Esophagus muscularis mucosa (tissue), 4 donors: Measurements from ENCODE around the gene DNAJC19. TPM values are rescaled to one million over a fixed set of nuclear protein-coding genes. Genes with fewer than 3 reads are reported as not detected.

Source experiments
- DNase-seq: peaks from one replicate; pipeline ENCODE4 v3.0.0-alpha.2; 2017; ENCODE audit errors: extremely low spot score
- H3K27ac ChIP-seq, 4 donors: fragments of 200-600 bp; sonication (generic); replicated peaks in 1 of 4; 1 replicate in 3 of 4; 2 replicates in 1 of 4; pipeline ENCODE4 v1.5.1; 2016 to 2019; ENCODE audit warnings: mild to moderate bottlenecking in 1 of 4
- H3K27me3 ChIP-seq, 4 donors: fragments of 200-600 bp; sonication (generic); one replicate each; pipeline versions ENCODE4 v1.5.1 to v1.6.0; 2016 to 2019
- H3K36me3 ChIP-seq, 4 donors: fragments of 200-600 bp; sonication (generic); one replicate each; pipeline ENCODE4 v1.5.1; 2016 to 2019
- H3K4me1 ChIP-seq, 4 donors: fragments of 200-600 bp; sonication (generic); one replicate each; pipeline ENCODE4 v1.5.1; 2016 to 2019
- H3K4me3 ChIP-seq, 4 donors: fragments of 200-600 bp; sonication (generic); 1 replicate in 2 of 4; 2 replicates in 2 of 4; pipeline ENCODE4 v1.5.1; 2016 to 2019; ENCODE audit warnings: mild to moderate bottlenecking in 4 of 4, moderate library complexity in 1 of 4
- H3K9me3 ChIP-seq, 4 donors: fragments of 200-600 bp; sonication (generic); 1 replicate in 3 of 4; 2 replicates in 1 of 4; pipeline ENCODE4 v1.5.1; 2016 to 2019
- EP300 ChIP-seq: sonication (generic); formaldehyde crosslinking; IDR thresholded peaks from one replicate; pipeline ENCODE4 v1.6.1; 2017; ENCODE audit warnings: antibody characterized with exemption
- POLR2A ChIP-seq: fragments of 450-650 bp; IDR thresholded peaks from one replicate; pipeline ENCODE4 v1.6.1; 2017; ENCODE audit warnings: antibody characterized with exemption, moderate library complexity, mild to moderate bottlenecking, low read depth
- POLR2AphosphoS5 ChIP-seq, 2 donors: sonication (generic); formaldehyde crosslinking; IDR thresholded peaks; one replicate each; pipeline ENCODE4 v1.6.1; 2017; ENCODE audit warnings: antibody characterized with exemption in 2 of 2
- WGBS: methylation state at CpG from one replicate; pipeline ENCODE4 v1.1.5; 2018; 5-methylcytosine and 5-hydroxymethylcytosine counted together
- intact Hi-C: fragments of 100-400 bp; cut with DNase I; formaldehyde crosslinking; loops from one replicate; pipeline ENCODE4 v1.15.1; 2023
- total RNA-seq, 4 donors: library from RNA; depleted of rRNA; stranded (reverse); fragments of >200 nt; gene quantifications; one replicate each; pipeline versions ENCODE4 v1.1.0 to v1.2.1, GENCODE V29; 2016
- TF ChIP-seq, protein P1 (sequence below), 3 experiments: fragments of 200-600 bp in 2 of 3; fragments of 450-650 bp in 1 of 3; sonication (generic) in 2 of 3; IDR thresholded peaks; one replicate each; pipeline ENCODE4 v1.5.1; 2017 to 2019; ENCODE audit warnings: antibody characterized with exemption in 3 of 3, mild to moderate bottlenecking in 2 of 3, moderate library complexity in 1 of 3

DNAJC19 gene
- 10 to 100 TPM; 28.4 to 65.6 (median 39.1) TPM for total RNA-seq

DNA sequence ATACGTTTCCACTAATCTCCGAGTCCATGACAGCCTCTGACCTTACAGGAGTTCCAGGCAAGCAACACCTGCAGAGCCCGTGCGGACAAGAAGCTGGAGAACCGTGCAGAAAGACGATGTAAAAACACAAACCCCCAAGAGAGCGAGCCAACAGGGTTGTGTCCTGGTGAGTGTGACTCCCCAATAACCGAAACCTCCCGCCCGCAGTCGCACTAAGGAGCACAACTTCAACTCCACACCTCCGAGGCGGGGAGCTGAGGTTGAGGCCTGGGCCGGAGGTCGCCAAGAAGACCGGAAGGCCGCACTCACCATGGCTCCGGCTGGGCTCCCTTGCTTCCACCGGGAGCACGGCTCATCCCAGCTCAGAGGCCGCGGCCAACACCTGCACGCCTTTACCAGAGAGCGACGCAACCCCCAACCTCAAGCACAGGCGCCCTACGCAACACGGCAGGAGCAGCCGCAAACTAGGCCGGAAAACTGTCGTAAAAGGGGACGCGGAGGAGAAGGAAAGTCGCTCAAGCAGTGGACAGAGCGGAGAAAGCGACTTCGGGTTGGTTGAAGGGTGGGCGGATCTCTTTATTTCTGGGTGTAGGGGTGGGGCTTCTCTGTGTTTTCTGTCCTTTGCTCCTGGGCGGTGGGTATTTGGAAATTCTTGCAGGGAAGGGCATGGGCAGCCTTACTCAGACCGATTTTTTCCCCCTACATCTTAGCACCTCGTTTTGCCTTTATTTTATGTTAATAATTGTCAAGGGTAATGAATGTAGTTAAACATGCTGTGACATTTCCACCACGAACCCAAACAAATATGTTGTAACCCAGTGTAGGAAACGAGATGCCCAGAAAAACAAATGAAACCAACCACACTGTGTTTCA lies at the start of gene DNAJC19:
TSS of gene DNAJC19 (minus strand) at position 446 of the 873 bp plus-strand sequence. CDS start at position 312, 134 bp downstream.
- Histone ChIP-seq H3K36me3 (peaks cover 0 to 31% (median 14%) of the 10 kb centered on the region in 4 donors), H3K27me3 (no peaks in the 10 kb centered on the region), H3K4me1 (peaks cover 19 to 41% (median 25%) of the 10 kb centered on the region in 4 donors), H3K4me3 (peak within 1 kb of the TSS; percentile 61 to 93 (median 78)), H3K9me3 (no peaks in the 10 kb centered on the region), H3K27ac (peak within 1 kb of the TSS; percentile 84 to 90 (median 88))
- under 1% methylated on average over 32 of the region's 43 CpGs for WGBS
- TF ChIP-seq EP300: no peak
- TF ChIP-seq, protein P1, sequence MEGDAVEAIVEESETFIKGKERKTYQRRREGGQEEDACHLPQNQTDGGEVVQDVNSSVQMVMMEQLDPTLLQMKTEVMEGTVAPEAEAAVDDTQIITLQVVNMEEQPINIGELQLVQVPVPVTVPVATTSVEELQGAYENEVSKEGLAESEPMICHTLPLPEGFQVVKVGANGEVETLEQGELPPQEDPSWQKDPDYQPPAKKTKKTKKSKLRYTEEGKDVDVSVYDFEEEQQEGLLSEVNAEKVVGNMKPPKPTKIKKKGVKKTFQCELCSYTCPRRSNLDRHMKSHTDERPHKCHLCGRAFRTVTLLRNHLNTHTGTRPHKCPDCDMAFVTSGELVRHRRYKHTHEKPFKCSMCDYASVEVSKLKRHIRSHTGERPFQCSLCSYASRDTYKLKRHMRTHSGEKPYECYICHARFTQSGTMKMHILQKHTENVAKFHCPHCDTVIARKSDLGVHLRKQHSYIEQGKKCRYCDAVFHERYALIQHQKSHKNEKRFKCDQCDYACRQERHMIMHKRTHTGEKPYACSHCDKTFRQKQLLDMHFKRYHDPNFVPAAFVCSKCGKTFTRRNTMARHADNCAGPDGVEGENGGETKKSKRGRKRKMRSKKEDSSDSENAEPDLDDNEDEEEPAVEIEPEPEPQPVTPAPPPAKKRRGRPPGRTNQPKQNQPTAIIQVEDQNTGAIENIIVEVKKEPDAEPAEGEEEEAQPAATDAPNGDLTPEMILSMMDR (IDR thresholded peaks at IDR 0.05): peak in 1 of 3 experiments; percentile 9
- peak; percentile 96 to 97 for TF ChIP-seq POLR2AphosphoS5 (IDR thresholded peaks at IDR 0.05)
- TF ChIP-seq POLR2A: peak; percentile 48
- intact Hi-C loops: loop anchor here (5.0 kb wide), 1 partner anchor 77 kb away; the partner anchor contains the start of gene FXR1
- peak; percentile 97 for DNase-seq

DNA sequence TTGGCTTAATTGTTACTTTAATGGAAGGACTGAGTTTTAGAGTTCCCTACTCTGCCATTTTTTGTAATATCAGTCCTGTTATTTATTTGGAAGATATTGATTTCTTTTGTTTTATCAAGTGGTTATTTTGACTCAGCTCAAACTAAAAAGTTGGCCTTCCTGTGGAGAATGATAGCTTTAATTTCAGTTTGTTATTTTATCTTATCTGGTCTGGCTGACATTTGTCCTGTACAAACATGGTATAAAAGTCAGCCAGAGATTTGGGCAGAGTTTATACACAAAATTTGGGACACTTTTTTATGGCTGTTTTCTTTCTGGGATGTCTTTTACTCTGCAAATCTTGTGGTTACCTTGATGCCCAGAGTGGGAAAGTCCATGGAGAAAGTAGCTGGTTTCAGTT lies 41.4 kb upstream of the DNAJC19 start:
- H3K27me3 ChIP-seq: no peaks in the 10 kb centered on the region
- H3K9me3 ChIP-seq: no peaks in the 10 kb centered on the region
- H3K4me3 ChIP-seq: no peak overlapping the region
- TF ChIP-seq EP300 (no peak), POLR2AphosphoS5 (IDR thresholded peaks at IDR 0.05) (no peak), POLR2A (no peak)
- TF ChIP-seq, protein P1 (IDR thresholded peaks at IDR 0.05): no peak
- H3K36me3 ChIP-seq: no peaks in the 10 kb centered on the region
- no peaks in the 10 kb centered on the region for H3K4me1 ChIP-seq
- DNase-seq: no peak
- no peak overlapping the region for H3K27ac ChIP-seq
- intact Hi-C loops: no loop called here

DNA sequence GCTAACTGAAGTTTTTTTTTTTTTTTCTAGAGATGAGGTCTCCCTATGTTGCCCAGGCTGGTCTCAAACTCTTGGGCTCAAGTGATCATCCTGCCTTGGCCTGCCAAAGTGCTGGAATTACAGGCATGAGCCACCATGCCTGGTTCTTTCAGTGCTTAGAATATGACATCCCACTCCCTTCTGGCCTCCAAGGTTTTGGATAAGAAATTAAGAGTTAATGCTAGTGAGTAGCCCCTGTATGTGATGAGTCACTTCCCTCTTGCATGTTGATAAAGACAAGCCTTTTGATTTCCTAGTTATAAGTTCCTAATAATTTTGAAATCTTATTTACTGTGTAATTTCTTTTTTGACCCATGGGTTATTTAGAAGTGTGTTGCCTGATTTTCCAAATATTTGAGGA lies 35.7 kb upstream of the DNAJC19 start:
- TF ChIP-seq POLR2A (no peak), POLR2AphosphoS5 (IDR thresholded peaks at IDR 0.05) (no peak)
- Histone ChIP-seq H3K9me3 (peaks cover 0 to 12% (median 5%) of the 10 kb centered on the region in 4 donors), H3K4me1 (no peaks in the 10 kb centered on the region), H3K4me3 (no peak overlapping the region), H3K27me3 (no peaks in the 10 kb centered on the region), H3K27ac (no peak overlapping the region), H3K36me3 (no peaks in the 10 kb centered on the region)
- intact Hi-C loops: no loop called here
- DNase-seq: no peak

DNA sequence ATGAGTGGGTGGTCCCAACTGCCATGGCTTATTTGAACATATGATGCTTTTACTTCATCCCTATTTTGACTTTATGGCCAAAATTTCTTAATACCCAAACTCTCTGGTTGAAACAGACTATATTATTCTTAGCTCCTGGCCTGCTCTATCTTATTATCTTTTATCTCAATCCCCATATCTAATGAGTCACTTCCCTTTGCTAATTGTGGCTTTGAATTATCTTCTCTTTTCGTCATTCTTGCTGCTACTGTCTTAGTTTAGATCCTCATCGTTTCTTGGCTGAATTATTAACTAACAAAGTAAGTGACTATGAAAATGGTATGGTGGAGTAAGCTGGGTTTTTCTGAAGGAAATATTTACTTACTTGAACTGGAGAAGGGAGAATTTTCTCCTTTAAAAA lies 28.2 kb upstream of the DNAJC19 start:
- intact Hi-C loops: no loop called here
- WGBS: 62% methylated on average over 2 of the region's 2 CpGs
- no peaks in the 10 kb centered on the region for H3K36me3 ChIP-seq

DNA sequence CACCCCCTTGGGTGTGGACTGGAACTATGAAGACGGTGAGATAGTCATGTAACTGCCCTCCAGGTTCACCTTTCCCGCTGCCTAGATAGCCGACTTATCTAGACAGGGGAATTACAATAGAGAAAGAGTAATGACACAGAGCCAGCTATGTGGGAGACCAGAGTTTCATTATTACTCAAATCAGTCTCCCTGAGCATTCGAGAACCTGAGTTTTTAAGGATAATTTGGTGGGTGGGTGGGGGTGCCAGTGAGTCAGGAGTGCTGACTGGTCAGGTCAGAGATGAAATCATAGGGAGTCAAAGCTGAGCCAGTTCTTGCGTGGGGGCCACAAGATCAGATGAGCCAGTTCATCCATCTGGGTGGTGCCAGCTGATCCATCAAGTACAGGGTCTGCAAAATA lies 19.7 kb upstream of the DNAJC19 start:
- no peaks in the 10 kb centered on the region for H3K27me3 ChIP-seq
- no peaks in the 10 kb centered on the region for H3K4me1 ChIP-seq
- intact Hi-C loops: no loop called here
- 75% methylated on average over 5 of the region's 5 CpGs for WGBS
- no peak overlapping the region for H3K4me3 ChIP-seq
- no peak for DNase-seq
- H3K9me3 ChIP-seq: no peaks in the 10 kb centered on the region
- H3K36me3 ChIP-seq: no peaks in the 10 kb centered on the region
- TF ChIP-seq POLR2AphosphoS5 (IDR thresholded peaks at IDR 0.05) (no peak), EP300 (no peak), POLR2A (no peak)
- TF ChIP-seq, protein P1 (IDR thresholded peaks at IDR 0.05): no peak
- no peak overlapping the region for H3K27ac ChIP-seq

More for the DNA sequence above, 28.2 kb upstream of the DNAJC19 start:
- TF ChIP-seq, protein P1 (IDR thresholded peaks at IDR 0.05): no peak
- TF ChIP-seq POLR2AphosphoS5 (IDR thresholded peaks at IDR 0.05) (no peak), EP300 (no peak), POLR2A (no peak)
- Histone ChIP-seq H3K27me3 (no peaks in the 10 kb centered on the region), H3K4me1 (no peaks in the 10 kb centered on the region), H3K27ac (no peak overlapping the region), H3K9me3 (no peaks in the 10 kb centered on the region), H3K4me3 (no peak overlapping the region)
- DNase-seq: no peak
